Measurements from ENCODE around the gene C1QTNF3. TPM values are rescaled to one million over a fixed set of nuclear protein-coding genes. Genes with fewer than 3 reads are reported as not detected.
A peak's percentile ranks its signal among the peaks of the same experiment; 100 is the strongest.

Gene C1QTNF3
- polyA plus RNA-seq, 1 experiment: 1.2 TPM

DNA sequence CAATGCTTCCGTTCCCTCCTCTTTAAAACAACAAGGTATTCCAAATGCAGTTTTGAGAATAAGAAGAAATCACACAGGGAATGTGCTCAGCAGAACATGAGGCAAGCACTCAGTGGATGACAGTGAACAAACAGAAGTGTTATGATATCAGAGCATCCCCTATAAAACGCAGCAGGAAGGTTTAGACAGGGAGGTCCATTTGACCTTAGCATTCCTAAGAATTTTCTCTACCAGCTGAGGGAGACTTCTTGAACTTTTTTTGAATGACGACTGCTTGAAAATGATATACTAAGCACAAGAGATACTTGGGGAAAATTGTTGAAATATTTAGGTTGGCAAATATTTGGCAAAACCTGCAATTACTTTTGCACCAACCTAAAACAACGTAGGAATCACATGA, 39.1 kb downstream of the C1QTNF3 start:
- TF ChIP-seq CTCF (IDR thresholded peaks at IDR 0.05; ENCODE audit: low read depth, low read length): no peak
- CTCF ChIA-PET: no interaction called here
- POLR2A ChIA-PET: no interaction called here
- Histone ChIP-seq H3K27ac (ENCODE audit: low read depth, low read length) (no peak overlapping the region), H3K27me3 (ENCODE audit: control insufficient read depth, insufficient read depth, low read length) (no peaks in the 10 kb centered on the region), H3K9me3 (ENCODE audit: control insufficient read depth, insufficient read depth, low read length) (no peaks in the 10 kb centered on the region), H3K4me3 (ENCODE audit: low read depth, low read length) (no peak overlapping the region)
- DNase-seq (ENCODE audit: low read depth, low spot score): no peak

GRCh38 chr5:34002629-34003328, 40.2 kb downstream of the C1QTNF3 start:
- CTCF ChIA-PET: interaction anchor here (0.8 kb wide), 1 partner anchor 449 kb away, joined by 3 read pairs; no protein-coding TSS in a partner anchor
- TF ChIP-seq CTCF (IDR thresholded peaks at IDR 0.05; ENCODE audit: low read depth, low read length): no peak
- no peak overlapping the region for H3K4me3 ChIP-seq (ENCODE audit: low read depth, low read length)
- H3K27ac ChIP-seq (ENCODE audit: low read depth, low read length): no peak overlapping the region
- no peaks in the 10 kb centered on the region for H3K27me3 ChIP-seq (ENCODE audit: control insufficient read depth, insufficient read depth, low read length)
- POLR2A ChIA-PET: no interaction called here
- no peak for DNase-seq (ENCODE audit: low read depth, low spot score)
- no peaks in the 10 kb centered on the region for H3K9me3 ChIP-seq (ENCODE audit: control insufficient read depth, insufficient read depth, low read length)

GRCh38 chr5:34001241-34001841, 41.7 kb downstream of the C1QTNF3 start:
- CTCF ChIA-PET: no interaction called here
- no peak for DNase-seq (ENCODE audit: low read depth, low spot score)
- Histone ChIP-seq H3K27ac (ENCODE audit: low read depth, low read length) (no peak overlapping the region), H3K9me3 (ENCODE audit: control insufficient read depth, insufficient read depth, low read length) (no peaks in the 10 kb centered on the region), H3K27me3 (ENCODE audit: control insufficient read depth, insufficient read depth, low read length) (no peaks in the 10 kb centered on the region), H3K4me3 (ENCODE audit: low read depth, low read length) (no peak overlapping the region)
- no peak for TF ChIP-seq CTCF (IDR thresholded peaks at IDR 0.05; ENCODE audit: low read depth, low read length)
- POLR2A ChIA-PET: no interaction called here

DNA sequence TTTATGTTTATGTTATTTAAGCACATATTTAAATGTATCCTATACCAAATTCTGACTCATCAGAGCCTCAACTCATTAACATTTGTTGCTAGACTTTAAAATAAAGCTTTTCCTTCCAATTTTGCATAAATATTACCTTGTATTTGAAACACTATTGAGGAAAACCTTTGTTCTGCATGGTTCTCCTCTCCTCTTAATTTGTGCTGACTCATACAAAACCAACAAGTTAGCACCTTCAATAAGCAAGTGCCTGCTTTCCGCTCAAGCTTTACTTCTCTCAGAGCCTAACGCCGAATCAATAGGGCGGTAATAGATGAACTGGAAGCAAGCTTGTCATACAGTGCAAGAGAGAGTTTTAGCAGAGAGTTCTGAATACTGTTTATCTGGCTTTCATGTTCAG, 43.0 kb downstream of the C1QTNF3 start:
- ChIA-PET POLR2A (no interaction called here), CTCF (interaction anchor here (0.7 to 1.7 kb wide), 4 partner anchors 30 to 529 kb away, joined by 3 to 5 read pairs (median 4); no protein-coding TSS in a partner anchor)
- no peaks in the 10 kb centered on the region for H3K9me3 ChIP-seq (ENCODE audit: control insufficient read depth, insufficient read depth, low read length)
- H3K27ac ChIP-seq (ENCODE audit: low read depth, low read length): no peak overlapping the region
- no peak overlapping the region for H3K4me3 ChIP-seq (ENCODE audit: low read depth, low read length)
- DNase-seq (ENCODE audit: low read depth, low spot score): no peak
- TF ChIP-seq CTCF (IDR thresholded peaks at IDR 0.05; ENCODE audit: low read depth, low read length): no peak
- H3K27me3 ChIP-seq (ENCODE audit: control insufficient read depth, insufficient read depth, low read length): no peaks in the 10 kb centered on the region

DNA sequence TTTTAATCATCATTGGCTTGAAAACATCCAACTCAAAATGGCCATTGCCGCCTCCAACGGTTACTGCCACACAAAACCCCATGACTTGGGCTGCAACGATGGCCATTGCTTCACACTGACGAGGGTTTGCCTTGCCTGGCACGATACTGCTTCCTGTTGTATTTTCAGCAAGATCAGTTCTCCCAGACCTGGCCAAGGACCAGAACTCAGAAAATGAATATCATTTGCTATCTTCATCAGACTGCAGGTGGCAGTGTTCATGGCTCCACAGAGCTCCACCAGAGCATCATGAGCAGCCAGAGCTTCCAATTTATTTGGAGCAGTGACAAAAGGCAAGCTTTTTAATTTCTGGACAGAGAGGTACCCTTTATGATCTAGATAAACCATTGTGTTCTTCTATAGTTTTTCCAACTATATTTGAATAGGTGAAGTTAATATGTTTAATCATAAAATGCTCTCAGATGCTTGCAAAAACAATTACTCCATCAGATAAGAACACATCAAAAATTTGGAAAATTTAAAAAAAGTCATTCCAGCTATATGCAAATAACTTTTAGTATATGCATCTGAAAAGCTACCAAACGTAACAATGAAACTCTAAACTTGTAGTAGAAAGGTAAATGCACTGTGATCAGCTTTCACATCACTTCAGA, 45.6 kb downstream of the C1QTNF3 start:
- H3K27ac ChIP-seq (ENCODE audit: low read depth, low read length): no peak overlapping the region
- ChIA-PET POLR2A (interaction anchor here (0.5 to 0.6 kb wide), 2 partner anchors 11 kb away, joined by 4 read pairs; no protein-coding TSS in a partner anchor), CTCF (interaction anchor here (0.5 to 3.7 kb wide), 23 partner anchors 10 to 471 kb away, joined by 3 to 44 read pairs (median 3); partner anchors contain the start of gene AMACR)
- H3K27me3 ChIP-seq (ENCODE audit: control insufficient read depth, insufficient read depth, low read length): no peaks in the 10 kb centered on the region
- DNase-seq (ENCODE audit: low read depth, low spot score): peak; percentile 65
- TF ChIP-seq CTCF (IDR thresholded peaks at IDR 0.05; ENCODE audit: low read depth, low read length): peak; percentile 81
- H3K9me3 ChIP-seq (ENCODE audit: control insufficient read depth, insufficient read depth, low read length): no peaks in the 10 kb centered on the region
- no peak overlapping the region for H3K4me3 ChIP-seq (ENCODE audit: low read depth, low read length)
